Astrocyte (in vitro differentiated cells and primary cell): ENCODE measurements around the gene ITGA2B.

Source experiments
- CTCF ChIP-seq: IDR thresholded peaks from 2 replicates; pipeline ENCODE4 v1.5.1; 2011; ENCODE audit warnings: low read depth, mild to moderate bottlenecking, inconsistent platforms, low read length, moderate library complexity; ENCODE audit not compliant: insufficient read depth
- EZH2 ChIP-seq: IDR thresholded peaks from 2 replicates; pipeline ENCODE4 v1.6.1; 2012; ENCODE audit warnings: mild to moderate bottlenecking, low read length, inconsistent platforms; ENCODE audit not compliant: insufficient read depth

- TF ChIP-seq CTCF (no peak), EZH2 (no peak)
Measured at GRCh38 chr17:44402564-44403172, 13.2 kb upstream of the ITGA2B start.
